Measurements from ENCODE around the gene SLK. TPM values are rescaled to one million over a fixed set of nuclear protein-coding genes. Genes with fewer than 3 reads are reported as not detected.

The SLK gene
- total RNA-seq, 6 donors from 2014 or later: 38.7 to 103 (median 58.1) TPM

GRCh38 chr10:103936022-103936421 lies 30.9 kb upstream of the SLK start:
- Histone ChIP-seq H3K9me3 (no peaks in the 10 kb centered on the region), H3K27me3 (no peaks in the 10 kb centered on the region), H3K4me3 (no peak overlapping the region), H3K27ac (no peak overlapping the region), H3K4me1 (no peaks in the 10 kb centered on the region), H3K36me3 (no peaks in the 10 kb centered on the region)
- WGBS, 2 donors: 90 to 94% methylated on average over 5 to 6 of the region's 6 CpGs
- DNase-seq (peak in 1 of 2 donors; percentile 58), ATAC-seq (ENCODE audit: low FRiP score in 2 of 2) (no peak)
- TF ChIP-seq EP300 (IDR thresholded peaks at IDR 0.05) (no peak), POLR2AphosphoS5 (IDR thresholded peaks at IDR 0.05) (no peak), POLR2A (IDR thresholded peaks at IDR 0.05) (no peak)
- TF ChIP-seq, protein P1, sequence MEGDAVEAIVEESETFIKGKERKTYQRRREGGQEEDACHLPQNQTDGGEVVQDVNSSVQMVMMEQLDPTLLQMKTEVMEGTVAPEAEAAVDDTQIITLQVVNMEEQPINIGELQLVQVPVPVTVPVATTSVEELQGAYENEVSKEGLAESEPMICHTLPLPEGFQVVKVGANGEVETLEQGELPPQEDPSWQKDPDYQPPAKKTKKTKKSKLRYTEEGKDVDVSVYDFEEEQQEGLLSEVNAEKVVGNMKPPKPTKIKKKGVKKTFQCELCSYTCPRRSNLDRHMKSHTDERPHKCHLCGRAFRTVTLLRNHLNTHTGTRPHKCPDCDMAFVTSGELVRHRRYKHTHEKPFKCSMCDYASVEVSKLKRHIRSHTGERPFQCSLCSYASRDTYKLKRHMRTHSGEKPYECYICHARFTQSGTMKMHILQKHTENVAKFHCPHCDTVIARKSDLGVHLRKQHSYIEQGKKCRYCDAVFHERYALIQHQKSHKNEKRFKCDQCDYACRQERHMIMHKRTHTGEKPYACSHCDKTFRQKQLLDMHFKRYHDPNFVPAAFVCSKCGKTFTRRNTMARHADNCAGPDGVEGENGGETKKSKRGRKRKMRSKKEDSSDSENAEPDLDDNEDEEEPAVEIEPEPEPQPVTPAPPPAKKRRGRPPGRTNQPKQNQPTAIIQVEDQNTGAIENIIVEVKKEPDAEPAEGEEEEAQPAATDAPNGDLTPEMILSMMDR (IDR thresholded peaks at IDR 0.05): no peak

GRCh38 chr10:103939522-103939921 lies 27.4 kb upstream of the SLK start:
- ATAC-seq (ENCODE audit: low FRiP score in 2 of 2) (no peak), DNase-seq (no peak)
- Histone ChIP-seq H3K4me1 (no peaks in the 10 kb centered on the region), H3K27ac (no peak overlapping the region), H3K27me3 (no peaks in the 10 kb centered on the region), H3K36me3 (no peaks in the 10 kb centered on the region), H3K9me3 (no peaks in the 10 kb centered on the region), H3K4me3 (no peak overlapping the region)
- TF ChIP-seq POLR2AphosphoS5 (IDR thresholded peaks at IDR 0.05) (no peak), POLR2A (IDR thresholded peaks at IDR 0.05) (no peak), EP300 (IDR thresholded peaks at IDR 0.05) (no peak)
- TF ChIP-seq, protein P1 (IDR thresholded peaks at IDR 0.05): no peak

GRCh38 chr10:103941801-103942200 lies 25.1 kb upstream of the SLK start:
- TF ChIP-seq EP300 (IDR thresholded peaks at IDR 0.05): no peak
- DNase-seq: no peak
- ATAC-seq (ENCODE audit: low FRiP score in 2 of 2): no peak
- Histone ChIP-seq H3K27ac (no peak overlapping the region), H3K4me3 (no peak overlapping the region), H3K9me3 (no peaks in the 10 kb centered on the region), H3K4me1 (no peaks in the 10 kb centered on the region), H3K27me3 (no peaks in the 10 kb centered on the region), H3K36me3 (no peaks in the 10 kb centered on the region)
- WGBS, 2 donors: 64 to 84% methylated on average over 2 of the region's 2 CpGs

DNA sequence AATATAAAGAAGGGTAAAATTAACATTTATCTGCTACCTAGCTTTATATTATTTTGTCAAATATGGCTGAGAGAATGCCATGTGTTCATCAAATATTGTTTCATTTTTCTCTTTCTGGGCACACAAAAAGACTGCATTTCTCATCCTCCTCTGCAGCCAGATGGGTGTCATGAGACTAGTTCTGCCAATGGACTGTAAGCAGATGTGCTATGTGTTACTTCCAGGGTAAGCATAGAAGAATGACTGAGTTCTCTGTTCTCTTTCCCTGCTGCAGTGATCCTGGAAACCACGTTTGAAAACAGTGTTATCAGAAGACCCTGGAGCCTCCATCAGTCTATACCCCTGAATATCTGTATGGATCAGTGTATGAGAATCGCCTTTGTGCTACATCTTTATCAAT lies 24.1 kb upstream of the SLK start:
- no peak overlapping the region for H3K4me3 ChIP-seq
- ATAC-seq (ENCODE audit: low FRiP score in 2 of 2) (no peak), DNase-seq (no peak)
- no peaks in the 10 kb centered on the region for H3K27me3 ChIP-seq
- TF ChIP-seq EP300 (IDR thresholded peaks at IDR 0.05) (no peak), POLR2A (IDR thresholded peaks at IDR 0.05) (no peak), POLR2AphosphoS5 (IDR thresholded peaks at IDR 0.05) (no peak)
- TF ChIP-seq, protein P1 (IDR thresholded peaks at IDR 0.05): no peak
- H3K36me3 ChIP-seq: no peaks in the 10 kb centered on the region
- no peaks in the 10 kb centered on the region for H3K4me1 ChIP-seq
- 73 to 77% methylated on average over 2 of the region's 2 CpGs for WGBS, 2 donors
- H3K9me3 ChIP-seq: no peaks in the 10 kb centered on the region
- H3K27ac ChIP-seq: no peak overlapping the region

DNA sequence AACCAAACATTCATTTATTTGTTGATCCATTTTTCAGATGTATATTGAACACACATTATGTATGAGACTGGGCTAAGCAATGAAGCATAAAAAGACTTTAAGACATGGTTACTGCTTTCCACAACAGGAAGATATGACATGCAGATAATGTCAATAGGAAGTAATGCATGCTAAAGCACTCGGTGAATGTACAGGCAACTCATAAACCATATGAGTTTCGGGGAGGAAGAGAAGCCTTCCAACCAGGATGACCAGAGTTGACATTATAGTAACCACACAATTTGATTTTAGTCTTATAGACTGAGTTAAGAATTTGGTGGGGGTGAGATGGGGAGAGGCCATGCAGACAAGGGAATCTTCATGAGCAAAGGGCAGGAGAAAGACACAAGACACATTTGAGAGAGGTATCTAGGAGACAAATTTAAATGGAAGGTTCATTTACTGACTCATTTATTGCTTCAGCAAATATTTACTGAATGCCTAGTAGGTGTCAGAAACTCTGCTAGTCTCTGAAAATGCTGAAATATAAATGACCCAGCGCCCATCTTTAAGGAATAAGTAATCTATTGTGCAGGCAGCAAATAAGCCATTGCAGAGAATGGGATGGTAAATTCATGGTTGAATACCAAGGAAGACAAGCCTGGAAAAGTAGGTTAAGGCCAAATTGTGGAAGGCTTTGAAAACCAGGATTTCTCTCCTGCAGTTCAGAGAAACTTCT lies 19.0 kb upstream of the SLK start:
- Histone ChIP-seq H3K27ac (no peak overlapping the region), H3K4me1 (no peaks in the 10 kb centered on the region), H3K27me3 (no peaks in the 10 kb centered on the region), H3K36me3 (no peaks in the 10 kb centered on the region), H3K4me3 (no peak overlapping the region), H3K9me3 (no peaks in the 10 kb centered on the region)
- DNase-seq (no peak), ATAC-seq (ENCODE audit: low FRiP score in 2 of 2) (no peak)
- TF ChIP-seq POLR2AphosphoS5 (IDR thresholded peaks at IDR 0.05): no peak
- TF ChIP-seq EP300 (IDR thresholded peaks at IDR 0.05): no peak
- TF ChIP-seq, protein P1 (IDR thresholded peaks at IDR 0.05): no peak
- TF ChIP-seq POLR2A (IDR thresholded peaks at IDR 0.05): no peak
- 64 to 69% methylated on average over 3 of the region's 3 CpGs for WGBS, 2 donors

All from upper lobe of left lung (tissue), 6 donors.